HepG2 (cell line): ENCODE results near the gene FGFR3. TPM values are rescaled to one million over a fixed set of nuclear protein-coding genes. Genes with fewer than 3 reads are reported as not detected.

Experiments used
- MIER3 ChIP-seq: IDR thresholded peaks from 2 replicates; pipeline ENCODE4 v1.6.1; 2016; ENCODE audit warnings: missing compliant biosample characterization, borderline replicate concordance
- MLLT10 ChIP-seq: sonication (generic); formaldehyde crosslinking; IDR thresholded peaks from 2 replicates; pipeline ENCODE4 v1.4.0; 2020; ENCODE audit warnings: missing genetic modification reagents
- NFYB ChIP-seq: sonication (generic); formaldehyde crosslinking; IDR thresholded peaks from 2 replicates; pipeline ENCODE4 v1.4.0; 2020; ENCODE audit warnings: missing genetic modification reagents
- RELA ChIP-seq: sonication (generic); formaldehyde crosslinking; IDR thresholded peaks from 2 replicates; pipeline ENCODE4 v1.4.0; 2020; ENCODE audit warnings: missing genetic modification reagents
- RXRA ChIP-seq: sonication (generic); formaldehyde crosslinking; IDR thresholded peaks from 2 replicates; pipeline ENCODE4 v1.5.1; 2020; ENCODE audit warnings: missing genetic modification reagents
- SRSF4 ChIP-seq: fragments of 200-400 bp; formaldehyde crosslinking; IDR thresholded peaks from one replicate; pipeline ENCODE4 v1.6.1; 2018; ENCODE audit warnings: mild to moderate bottlenecking, low read depth, low read length, moderate library complexity; ENCODE audit not compliant: poor library complexity, severe bottlenecking
- ZMAT3 ChIP-seq: sonication (generic); formaldehyde crosslinking; conservative IDR thresholded peaks from 2 replicates; pipeline ENCODE4 v1.7.0; 2021; ENCODE audit warnings: missing genetic modification reagents
- ZMYM3 ChIP-seq: sonication (generic); formaldehyde crosslinking; IDR thresholded peaks from 2 replicates; pipeline ENCODE4 v1.5.1; 2020; ENCODE audit warnings: mild to moderate bottlenecking, missing genetic modification reagents
- ZNF274 ChIP-seq: sonication (generic); formaldehyde crosslinking; IDR thresholded peaks from 2 replicates; pipeline ENCODE4 v1.5.1; 2020; ENCODE audit warnings: mild to moderate bottlenecking, missing genetic modification reagents
- ZNF292 ChIP-seq: sonication (generic); formaldehyde crosslinking; IDR thresholded peaks from 2 replicates; pipeline ENCODE4 v1.8.1; 2022; ENCODE audit warnings: mild to moderate bottlenecking, low read depth, missing genetic modification reagents, borderline replicate concordance
- ZNF317 ChIP-seq: sonication (generic); formaldehyde crosslinking; IDR thresholded peaks from 2 replicates; pipeline ENCODE4 v1.5.0; 2020; ENCODE audit warnings: mild to moderate bottlenecking, missing genetic modification reagents
- ZNF34 ChIP-seq: sonication (generic); formaldehyde crosslinking; IDR thresholded peaks from 2 replicates; pipeline ENCODE4 v1.4.0; 2020; ENCODE audit warnings: mild to moderate bottlenecking, missing genetic modification reagents, borderline replicate concordance
- ZNF709 ChIP-seq: sonication (generic); formaldehyde crosslinking; IDR thresholded peaks from 2 replicates; pipeline ENCODE4 v1.5.0; 2020; ENCODE audit warnings: mild to moderate bottlenecking, missing genetic modification reagents
- polyA plus RNA-seq, 8 experiments: library from polyadenylated mRNA; depleted of rRNA in 3 of 8; stranded (reverse) in 7 of 8; unstranded in 1 of 8; fragments of >200 nt; fragmentation: Illumina TruSeq in 4 of 8; extraction: Trizol in 4 of 8; gene quantifications; 2 replicates each; pipeline versions ENCODE4 v1.2.1 to v1.2.3, GENCODE V29; 2011 to 2016; ENCODE audit warnings: low read depth in 4 of 8, missing spikeins in 1 of 8, mixed read lengths in 1 of 8; ENCODE audit not compliant: insufficient read depth in 1 of 8
- total RNA-seq, 5 experiments: library from RNA; depleted of rRNA; stranded (reverse); fragments of >200 nt; fragmentation: Illumina TruSeq; extraction: Trizol; gene quantifications; 2 replicates each; pipeline ENCODE4 v1.2.3, GENCODE V29; 2016; ENCODE audit warnings: low read depth in 1 of 5
- TF ChIP-seq, protein P1 (sequence below): sonication (generic); formaldehyde crosslinking; IDR thresholded peaks from 2 replicates; pipeline ENCODE4 v1.5.1; 2020; ENCODE audit warnings: missing genetic modification reagents, mild to moderate bottlenecking, borderline replicate concordance
- TF ChIP-seq, protein P2 (sequence below): sonication (generic); formaldehyde crosslinking; IDR thresholded peaks from 2 replicates; pipeline ENCODE4 v1.4.0; 2020; ENCODE audit warnings: low read depth, missing genetic modification reagents
- TF ChIP-seq, protein P3 (sequence below): sonication (generic); formaldehyde crosslinking; IDR thresholded peaks from 2 replicates; pipeline ENCODE4 v1.8.0; 2022; ENCODE audit warnings: missing genetic modification reagents, low read depth, mild to moderate bottlenecking, borderline replicate concordance
- TF ChIP-seq, protein P4 (sequence below): sonication (generic); formaldehyde crosslinking; IDR thresholded peaks from 2 replicates; pipeline ENCODE4 v1.4.0; 2020; ENCODE audit warnings: mild to moderate bottlenecking, missing genetic modification reagents
- TF ChIP-seq, protein P5 (sequence below): sonication (generic); formaldehyde crosslinking; IDR thresholded peaks from 2 replicates; pipeline ENCODE4 v1.4.0; 2020; ENCODE audit warnings: missing genetic modification reagents, borderline replicate concordance
- TF ChIP-seq, protein P6 (sequence below): sonication (generic); formaldehyde crosslinking; IDR thresholded peaks from 2 replicates; pipeline ENCODE4 v1.4.0; 2020; ENCODE audit warnings: mild to moderate bottlenecking, missing genetic modification reagents, borderline replicate concordance

Gene FGFR3
- total and polyA plus RNA-seq, 2 of the 13 experiments (the other 11 are each of a cell fraction or from before 2014, with no cell fraction given) = 103 to 109 TPM

DNA sequence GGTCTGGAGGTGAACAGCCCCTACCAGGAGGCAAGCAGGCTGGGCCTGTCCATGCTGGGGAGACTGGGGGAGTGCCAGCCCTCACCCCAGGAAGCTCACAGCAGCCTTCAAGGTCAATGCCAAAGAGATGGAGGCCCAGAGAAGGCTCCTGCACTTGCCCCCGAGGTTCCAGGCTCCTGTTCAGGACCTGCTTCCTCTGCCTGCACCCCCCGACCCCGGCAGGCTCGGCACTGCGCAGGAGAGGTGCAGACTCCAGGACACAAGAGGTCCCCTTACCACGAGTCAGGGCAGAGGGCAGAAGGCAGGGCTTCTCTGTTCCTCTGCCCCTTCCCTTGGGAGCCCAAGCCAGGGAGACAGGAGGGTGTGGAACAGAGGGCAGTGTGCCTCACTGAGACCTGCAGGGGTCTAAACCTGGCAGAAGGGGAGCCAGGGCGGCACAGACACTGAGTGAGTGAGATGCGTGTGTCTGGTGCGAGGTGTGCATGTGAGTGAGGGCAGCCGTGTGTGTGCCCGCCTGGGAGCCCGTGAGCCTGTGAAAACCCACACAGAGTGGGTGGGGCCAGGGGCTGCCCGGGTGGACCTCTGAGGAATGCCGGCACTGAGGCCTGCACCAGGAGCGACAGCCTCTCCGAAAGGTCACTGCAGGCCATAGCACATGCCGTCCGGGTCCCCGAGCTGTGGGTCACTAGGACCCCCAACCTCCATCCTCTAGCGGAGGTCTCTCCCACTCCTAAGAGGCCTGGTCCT lies 30.7 kb upstream of the FGFR3 start (continued):
- TF ChIP-seq ZNF34 (CRISPR knock-in tag) (no peak), ZMYM3 (no peak), ZNF317 (CRISPR knock-in tag) (0 out of 2 replicates have a peak, but pooled peaks have one; percentile 48), RELA (no peak), MLLT10 (CRISPR knock-in tag) (no peak), RXRA (CRISPR knock-in tag) (no peak), MIER3 (CRISPR knock-in tag) (no peak), ZNF709 (CRISPR knock-in tag) (no peak), NFYB (CRISPR knock-in tag) (no peak), ZNF274 (CRISPR knock-in tag) (0 out of 2 replicates have a peak, but pooled peaks have one; percentile 38), ZNF292 (CRISPR knock-in tag) (no peak), ZMAT3 (CRISPR knock-in tag) (no peak), SRSF4 (no peak)
- TF ChIP-seq, protein P1, sequence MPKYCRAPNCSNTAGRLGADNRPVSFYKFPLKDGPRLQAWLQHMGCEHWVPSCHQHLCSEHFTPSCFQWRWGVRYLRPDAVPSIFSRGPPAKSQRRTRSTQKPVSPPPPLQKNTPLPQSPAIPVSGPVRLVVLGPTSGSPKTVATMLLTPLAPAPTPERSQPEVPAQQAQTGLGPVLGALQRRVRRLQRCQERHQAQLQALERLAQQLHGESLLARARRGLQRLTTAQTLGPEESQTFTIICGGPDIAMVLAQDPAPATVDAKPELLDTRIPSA (CRISPR knock-in tag) = no peak
- TF ChIP-seq, protein P2, sequence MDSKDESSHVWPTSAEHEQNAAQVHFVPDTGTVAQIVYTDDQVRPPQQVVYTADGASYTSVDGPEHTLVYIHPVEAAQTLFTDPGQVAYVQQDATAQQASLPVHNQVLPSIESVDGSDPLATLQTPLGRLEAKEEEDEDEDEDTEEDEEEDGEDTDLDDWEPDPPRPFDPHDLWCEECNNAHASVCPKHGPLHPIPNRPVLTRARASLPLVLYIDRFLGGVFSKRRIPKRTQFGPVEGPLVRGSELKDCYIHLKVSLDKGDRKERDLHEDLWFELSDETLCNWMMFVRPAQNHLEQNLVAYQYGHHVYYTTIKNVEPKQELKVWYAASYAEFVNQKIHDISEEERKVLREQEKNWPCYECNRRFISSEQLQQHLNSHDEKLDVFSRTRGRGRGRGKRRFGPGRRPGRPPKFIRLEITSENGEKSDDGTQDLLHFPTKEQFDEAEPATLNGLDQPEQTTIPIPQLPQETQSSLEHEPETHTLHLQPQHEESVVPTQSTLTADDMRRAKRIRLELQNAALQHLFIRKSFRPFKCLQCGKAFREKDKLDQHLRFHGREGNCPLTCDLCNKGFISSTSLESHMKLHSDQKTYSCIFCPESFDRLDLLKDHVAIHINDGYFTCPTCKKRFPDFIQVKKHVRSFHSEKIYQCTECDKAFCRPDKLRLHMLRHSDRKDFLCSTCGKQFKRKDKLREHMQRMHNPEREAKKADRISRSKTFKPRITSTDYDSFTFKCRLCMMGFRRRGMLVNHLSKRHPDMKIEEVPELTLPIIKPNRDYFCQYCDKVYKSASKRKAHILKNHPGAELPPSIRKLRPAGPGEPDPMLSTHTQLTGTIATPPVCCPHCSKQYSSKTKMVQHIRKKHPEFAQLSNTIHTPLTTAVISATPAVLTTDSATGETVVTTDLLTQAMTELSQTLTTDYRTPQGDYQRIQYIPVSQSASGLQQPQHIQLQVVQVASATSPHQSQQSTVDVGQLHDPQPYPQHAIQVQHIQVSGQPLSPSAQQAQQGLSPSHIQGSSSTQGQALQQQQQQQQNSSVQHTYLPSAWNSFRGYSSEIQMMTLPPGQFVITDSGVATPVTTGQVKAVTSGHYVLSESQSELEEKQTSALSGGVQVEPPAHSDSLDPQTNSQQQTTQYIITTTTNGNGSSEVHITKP (CRISPR knock-in tag) = no peak
- TF ChIP-seq, protein P3, sequence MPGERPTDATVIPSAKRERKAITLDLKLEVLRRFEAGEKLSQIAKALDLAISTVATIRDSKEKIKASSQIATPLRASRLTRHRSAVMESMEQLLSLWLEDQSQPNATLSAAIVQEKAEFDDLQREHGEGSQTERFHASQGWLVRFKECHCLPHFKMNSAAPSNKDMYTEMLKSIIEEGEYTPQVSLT (CRISPR knock-in tag) = no peak
- TF ChIP-seq, protein P4, sequence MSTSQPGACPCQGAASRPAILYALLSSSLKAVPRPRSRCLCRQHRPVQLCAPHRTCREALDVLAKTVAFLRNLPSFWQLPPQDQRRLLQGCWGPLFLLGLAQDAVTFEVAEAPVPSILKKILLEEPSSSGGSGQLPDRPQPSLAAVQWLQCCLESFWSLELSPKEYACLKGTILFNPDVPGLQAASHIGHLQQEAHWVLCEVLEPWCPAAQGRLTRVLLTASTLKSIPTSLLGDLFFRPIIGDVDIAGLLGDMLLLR (CRISPR knock-in tag) = 0 out of 2 replicates have a peak, but pooled peaks have one; percentile 66
- TF ChIP-seq, protein P5, sequence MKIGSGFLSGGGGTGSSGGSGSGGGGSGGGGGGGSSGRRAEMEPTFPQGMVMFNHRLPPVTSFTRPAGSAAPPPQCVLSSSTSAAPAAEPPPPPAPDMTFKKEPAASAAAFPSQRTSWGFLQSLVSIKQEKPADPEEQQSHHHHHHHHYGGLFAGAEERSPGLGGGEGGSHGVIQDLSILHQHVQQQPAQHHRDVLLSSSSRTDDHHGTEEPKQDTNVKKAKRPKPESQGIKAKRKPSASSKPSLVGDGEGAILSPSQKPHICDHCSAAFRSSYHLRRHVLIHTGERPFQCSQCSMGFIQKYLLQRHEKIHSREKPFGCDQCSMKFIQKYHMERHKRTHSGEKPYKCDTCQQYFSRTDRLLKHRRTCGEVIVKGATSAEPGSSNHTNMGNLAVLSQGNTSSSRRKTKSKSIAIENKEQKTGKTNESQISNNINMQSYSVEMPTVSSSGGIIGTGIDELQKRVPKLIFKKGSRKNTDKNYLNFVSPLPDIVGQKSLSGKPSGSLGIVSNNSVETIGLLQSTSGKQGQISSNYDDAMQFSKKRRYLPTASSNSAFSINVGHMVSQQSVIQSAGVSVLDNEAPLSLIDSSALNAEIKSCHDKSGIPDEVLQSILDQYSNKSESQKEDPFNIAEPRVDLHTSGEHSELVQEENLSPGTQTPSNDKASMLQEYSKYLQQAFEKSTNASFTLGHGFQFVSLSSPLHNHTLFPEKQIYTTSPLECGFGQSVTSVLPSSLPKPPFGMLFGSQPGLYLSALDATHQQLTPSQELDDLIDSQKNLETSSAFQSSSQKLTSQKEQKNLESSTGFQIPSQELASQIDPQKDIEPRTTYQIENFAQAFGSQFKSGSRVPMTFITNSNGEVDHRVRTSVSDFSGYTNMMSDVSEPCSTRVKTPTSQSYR = no peak
- TF ChIP-seq, protein P6, sequence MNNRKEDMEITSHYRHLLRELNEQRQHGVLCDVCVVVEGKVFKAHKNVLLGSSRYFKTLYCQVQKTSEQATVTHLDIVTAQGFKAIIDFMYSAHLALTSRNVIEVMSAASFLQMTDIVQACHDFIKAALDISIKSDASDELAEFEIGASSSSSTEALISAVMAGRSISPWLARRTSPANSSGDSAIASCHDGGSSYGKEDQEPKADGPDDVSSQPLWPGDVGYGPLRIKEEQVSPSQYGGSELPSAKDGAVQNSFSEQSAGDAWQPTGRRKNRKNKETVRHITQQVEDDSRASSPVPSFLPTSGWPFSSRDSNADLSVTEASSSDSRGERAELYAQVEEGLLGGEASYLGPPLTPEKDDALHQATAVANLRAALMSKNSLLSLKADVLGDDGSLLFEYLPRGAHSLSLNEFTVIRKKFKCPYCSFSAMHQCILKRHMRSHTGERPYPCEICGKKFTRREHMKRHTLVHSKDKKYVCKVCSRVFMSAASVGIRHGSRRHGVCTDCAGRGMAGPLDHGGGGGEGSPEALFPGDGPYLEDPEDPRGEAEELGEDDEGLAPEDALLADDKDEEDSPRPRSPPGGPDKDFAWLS = no peak
